Subcutaneous abdominal adipose tissue (tissue), 5 donors: Measurements from ENCODE around the gene FNIP2.

ENCODE experiments used
- H3K27ac ChIP-seq: one replicate; pipeline ENCODE4 v1.7.0; 2013; ENCODE audit warnings: low read depth, mild to moderate bottlenecking, inconsistent platforms, low read length, moderate library complexity
- H3K27me3 ChIP-seq, 5 donors: one replicate each; pipeline ENCODE4 v1.7.0; 2013; ENCODE audit warnings: low read length in 5 of 5, inconsistent platforms in 1 of 5; ENCODE audit not compliant: control insufficient read depth in 5 of 5, insufficient read depth in 4 of 5
- H3K36me3 ChIP-seq, 5 donors: one replicate each; pipeline ENCODE4 v1.7.0; 2013; ENCODE audit warnings: low read length in 5 of 5; ENCODE audit not compliant: control insufficient read depth in 5 of 5, insufficient read depth in 5 of 5
- H3K4me1 ChIP-seq, 5 donors: one replicate each; pipeline ENCODE4 v1.7.0; 2013; ENCODE audit warnings: low read length in 5 of 5, mild to moderate bottlenecking in 3 of 5, moderate library complexity in 1 of 5; ENCODE audit not compliant: control insufficient read depth in 5 of 5, insufficient read depth in 5 of 5
- H3K4me3 ChIP-seq, 5 donors: one replicate each; pipeline ENCODE4 v1.7.0; 2013; ENCODE audit warnings: low read length in 5 of 5, low read depth in 1 of 5
- H3K9ac ChIP-seq, 5 donors: one replicate each; pipeline ENCODE4 v1.7.0; 2013; ENCODE audit warnings: low read length in 5 of 5, mild to moderate bottlenecking in 4 of 5, moderate library complexity in 3 of 5
- H3K9me3 ChIP-seq, 5 donors: one replicate each; pipeline ENCODE4 v1.7.0; 2013; ENCODE audit warnings: low read length in 5 of 5; ENCODE audit not compliant: control insufficient read depth in 5 of 5
- donor health status: healthy.
- donor health status: healthy.
- donor health status: healthy.
- donor health status: healthy.
- donor health status: healthy.

FNIP2 gene

DNA sequence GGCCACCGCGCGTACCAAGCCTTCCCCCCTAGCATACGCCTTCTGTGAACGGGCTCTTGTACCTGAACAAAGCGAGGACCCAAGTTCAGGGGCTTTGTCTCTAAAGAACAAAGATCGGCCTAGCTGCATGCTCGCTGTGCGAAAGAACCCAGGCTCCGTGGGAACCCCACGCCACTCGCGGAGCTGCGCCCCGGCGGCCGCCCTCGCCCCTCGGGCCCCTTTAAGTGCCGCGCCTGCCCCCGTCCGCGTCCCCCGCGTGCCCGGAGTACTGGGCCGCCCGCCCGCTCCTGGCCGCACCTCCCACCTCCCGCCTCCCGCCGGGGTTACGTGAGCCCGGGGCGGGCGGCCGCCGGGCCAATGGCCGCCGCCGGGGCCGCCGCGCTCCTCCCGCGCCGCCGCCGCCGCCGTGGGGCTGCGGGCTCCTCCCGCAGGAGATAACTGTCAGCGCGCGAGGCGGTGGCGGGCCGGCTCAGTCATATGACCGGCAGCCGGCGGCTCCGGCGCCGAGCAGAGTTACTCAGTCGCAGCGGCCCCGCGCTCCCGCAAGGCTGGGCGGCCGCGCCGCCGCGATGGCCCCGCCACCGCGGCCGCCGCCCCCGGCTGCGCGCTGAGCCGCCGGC lies at the start of gene FNIP2:
Gene FNIP2 (plus strand): TSS at position 472 of the 620 bp plus-strand sequence. CDS start 187 bp downstream, outside the sequence.
- H3K4me3 ChIP-seq: peak within 1 kb of the TSS; percentile 86 to 94 (median 90)
- H3K4me1 ChIP-seq: peaks cover 0 to 43% (median 36%) of the 10 kb centered on the region in 5 donors
- H3K9ac ChIP-seq: peak within 1 kb of the TSS; percentile 75 to 99 (median 90)
- no peaks in the 10 kb centered on the region for H3K36me3 ChIP-seq
- H3K27ac ChIP-seq: peak within 1 kb of the TSS; percentile 93
- H3K27me3 ChIP-seq: no peaks in the 10 kb centered on the region
- H3K9me3 ChIP-seq: no peaks in the 10 kb centered on the region

DNA sequence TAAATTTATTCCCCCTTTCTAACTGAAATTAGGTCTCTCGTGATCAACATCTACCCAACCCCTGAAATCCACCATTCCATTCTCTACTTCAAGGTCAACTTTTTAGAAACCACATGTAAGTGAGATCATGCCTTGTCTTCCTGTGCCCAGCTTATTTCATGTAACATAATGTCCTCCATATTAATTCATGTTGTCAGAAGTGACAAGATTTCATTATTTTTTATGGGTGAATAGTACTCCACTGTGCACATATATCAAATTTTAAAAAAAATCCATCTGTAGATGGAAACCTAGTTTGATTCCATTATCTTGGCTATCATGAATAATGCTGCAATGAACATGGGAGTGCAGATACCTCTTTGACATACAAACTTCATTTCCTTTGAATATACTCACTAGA lies 47.1 kb upstream of the FNIP2 start:
- Histone ChIP-seq H3K27ac (no peak overlapping the region), H3K27me3 (no peaks in the 10 kb centered on the region), H3K36me3 (peaks cover 23 to 40% (median 25%) of the 10 kb centered on the region in 5 donors), H3K4me3 (peak overlapping the region in 1 of 5 donors; percentile 80), H3K9ac (no peak overlapping the region), H3K4me1 (peaks cover 3 to 22% (median 18%) of the 10 kb centered on the region in 5 donors), H3K9me3 (no peaks in the 10 kb centered on the region)

GRCh38 chr4:158722291-158722916 lies 46.4 kb upstream of the FNIP2 start:
- Histone ChIP-seq H3K9ac (peak overlapping the region; percentile 91 to 98 (median 96)), H3K4me1 (peaks cover 3 to 22% (median 18%) of the 10 kb centered on the region in 5 donors), H3K27me3 (no peaks in the 10 kb centered on the region), H3K27ac (peak overlapping the region; percentile 99), H3K4me3 (peak overlapping the region; percentile 80 to 95 (median 92)), H3K9me3 (no peaks in the 10 kb centered on the region), H3K36me3 (peaks cover 20 to 34% (median 23%) of the 10 kb centered on the region in 5 donors)

GRCh38 chr4:158722917-158723793 lies 45.7 kb upstream of the FNIP2 start, which contains the start of gene PPID:
Gene PPID, minus strand, starts transcription at chr4:158723396. Its CDS starts 108 bp downstream, at chr4:158723288.
- H3K27me3 ChIP-seq: no peaks in the 10 kb centered on the region
- H3K4me3 ChIP-seq: peak within 1 kb of the TSS; percentile 80 to 95 (median 92)
- H3K9ac ChIP-seq: peak within 1 kb of the TSS; percentile 91 to 98 (median 96)
- H3K4me1 ChIP-seq: peaks cover 3 to 22% (median 18%) of the 10 kb centered on the region in 5 donors
- H3K9me3 ChIP-seq: no peaks in the 10 kb centered on the region
- peaks cover 13 to 27% (median 16%) of the 10 kb centered on the region in 5 donors for H3K36me3 ChIP-seq
- H3K27ac ChIP-seq: peak within 1 kb of the TSS; percentile 99

GRCh38 chr4:158724637-158725036 lies 44.2 kb upstream of the FNIP2 start:
- Histone ChIP-seq H3K27me3 (no peaks in the 10 kb centered on the region), H3K27ac (no peak overlapping the region), H3K9ac (no peak overlapping the region), H3K4me1 (peaks cover 3 to 19% (median 16%) of the 10 kb centered on the region in 5 donors), H3K4me3 (no peak overlapping the region), H3K9me3 (no peaks in the 10 kb centered on the region), H3K36me3 (peaks cover 4 to 12% (median 7%) of the 10 kb centered on the region in 5 donors)

GRCh38 chr4:158726633-158727032 lies 42.2 kb upstream of the FNIP2 start:
- H3K9me3 ChIP-seq: no peaks in the 10 kb centered on the region
- H3K4me3 ChIP-seq: no peak overlapping the region
- no peaks in the 10 kb centered on the region for H3K27me3 ChIP-seq
- H3K36me3 ChIP-seq: no peaks in the 10 kb centered on the region
- H3K4me1 ChIP-seq: peaks cover 3 to 16% (median 13%) of the 10 kb centered on the region in 5 donors
- no peak overlapping the region for H3K27ac ChIP-seq
- H3K9ac ChIP-seq: no peak overlapping the region

GRCh38 chr4:158728236-158728635 lies 40.6 kb upstream of the FNIP2 start:
- Histone ChIP-seq H3K36me3 (no peaks in the 10 kb centered on the region), H3K27ac (no peak overlapping the region), H3K9me3 (no peaks in the 10 kb centered on the region), H3K4me1 (peaks cover 0 to 5% (median 3%) of the 10 kb centered on the region in 5 donors), H3K27me3 (no peaks in the 10 kb centered on the region), H3K4me3 (no peak overlapping the region), H3K9ac (no peak overlapping the region)

DNA sequence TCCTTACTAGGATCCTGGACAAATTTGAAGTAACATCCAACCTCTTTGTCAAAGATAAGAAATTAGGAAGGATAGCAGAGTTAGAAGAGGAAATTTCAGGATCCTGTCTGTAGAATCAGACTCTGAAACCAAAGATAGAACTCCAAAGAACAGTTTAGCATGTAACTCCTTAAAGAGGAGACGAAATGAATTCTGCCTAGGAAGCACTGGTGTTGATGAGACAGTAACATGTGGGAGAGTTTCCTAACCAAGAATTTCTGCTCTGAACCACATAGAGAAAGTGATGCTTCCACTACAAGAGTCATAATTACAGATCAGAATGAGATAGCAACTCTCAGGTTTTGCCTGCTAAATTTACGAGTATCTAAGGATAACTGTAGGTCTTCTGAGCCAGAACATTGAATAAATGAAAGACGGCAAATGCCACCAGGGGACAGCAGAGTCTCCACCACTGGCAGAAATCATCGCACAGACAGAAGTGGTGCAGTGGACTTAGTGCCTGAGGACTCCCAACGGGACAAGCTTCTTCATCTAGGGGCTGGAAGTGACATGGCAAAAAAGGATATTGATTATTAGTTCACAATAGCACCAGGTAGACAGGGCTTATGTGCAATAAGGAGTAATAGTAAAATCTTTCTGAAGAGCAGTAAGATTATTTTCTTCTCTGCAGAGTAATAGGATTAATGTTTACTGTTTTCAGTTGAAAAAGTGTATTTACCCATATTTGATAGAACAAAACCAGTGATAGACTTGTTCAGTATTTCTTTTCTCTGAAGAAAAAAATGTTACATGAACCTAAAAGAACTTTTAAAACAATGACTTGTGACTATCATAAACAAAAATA lies 38.9 kb upstream of the FNIP2 start:
- no peak overlapping the region for H3K4me3 ChIP-seq
- H3K9ac ChIP-seq: no peak overlapping the region
- no peaks in the 10 kb centered on the region for H3K27me3 ChIP-seq
- H3K9me3 ChIP-seq: no peaks in the 10 kb centered on the region
- H3K27ac ChIP-seq: no peak overlapping the region
- H3K4me1 ChIP-seq: peaks cover 0 to 3% (median 0%) of the 10 kb centered on the region in 5 donors
- H3K36me3 ChIP-seq: no peaks in the 10 kb centered on the region

DNA sequence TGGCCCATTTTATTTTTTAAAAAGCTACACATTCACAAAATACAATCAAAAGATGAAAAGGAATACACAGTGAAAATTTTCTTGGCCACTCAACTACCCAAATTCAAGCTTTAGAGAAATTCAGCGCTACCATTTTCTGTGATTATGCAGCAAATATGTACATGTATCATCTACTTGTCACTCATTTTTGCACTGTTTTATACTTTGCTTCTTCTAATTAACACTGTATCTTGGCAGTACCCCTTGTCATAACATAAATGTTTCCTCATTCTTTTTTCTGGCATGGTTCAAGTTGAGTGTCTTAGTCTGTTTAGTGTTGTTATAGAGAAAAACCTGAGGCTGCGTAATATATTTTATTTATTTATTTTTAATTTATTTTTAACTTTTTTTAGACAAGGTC lies 30.0 kb upstream of the FNIP2 start:
- Histone ChIP-seq H3K4me3 (no peak overlapping the region), H3K27ac (no peak overlapping the region), H3K9ac (no peak overlapping the region), H3K36me3 (no peaks in the 10 kb centered on the region), H3K9me3 (no peaks in the 10 kb centered on the region), H3K27me3 (no peaks in the 10 kb centered on the region), H3K4me1 (no peaks in the 10 kb centered on the region)
